ENCODE results near the gene AGAP3. TPM values are rescaled to one million over a fixed set of nuclear protein-coding genes. Genes with fewer than 3 reads are reported as not detected.

The AGAP3 gene
- total RNA-seq, 2 experiments from 2014 or later: 41.2 to 48.5 TPM

GRCh38 chr7:151148319-151149259 is 62.3 kb downstream of the AGAP3 start:
- POLR2A ChIA-PET: no interaction called here
- CTCF ChIA-PET: interaction anchor here (0.9 to 1.0 kb wide), 2 partner anchors 9 to 19 kb away, joined by 3 to 5 read pairs; no protein-coding TSS in a partner anchor

- ChIA-PET POLR2A (interaction anchor here (0.6 kb wide), 1 partner anchor 16 kb away, joined by 4 read pairs; no protein-coding TSS in a partner anchor), CTCF (no interaction called here)
Observed at GRCh38 chr7:151150388-151150787, 64.1 kb downstream of the AGAP3 start.

- POLR2A ChIA-PET: no interaction called here
- CTCF ChIA-PET: interaction anchor here (1.1 kb wide), 1 partner anchor 15 kb away, joined by 3 read pairs; no protein-coding TSS in a partner anchor
Observed at GRCh38 chr7:151152643-151153513, 66.6 kb downstream of the AGAP3 start.

- CTCF ChIA-PET: interaction anchor here (1.0 to 1.3 kb wide), 4 partner anchors 9 to 88 kb away, joined by 3 to 5 read pairs (median 4); no protein-coding TSS in a partner anchor
- POLR2A ChIA-PET: no interaction called here
Observed at GRCh38 chr7:151157645-151158329, 71.5 kb downstream of the AGAP3 start.

GRCh38 chr7:151161757-151162156 is 75.5 kb downstream of the AGAP3 start:
- ChIA-PET CTCF (no interaction called here), POLR2A (no interaction called here)

- ChIA-PET POLR2A (no interaction called here), CTCF (interaction anchor here (0.8 to 4.8 kb wide), 4 partner anchors 43 to 84 kb away, joined by 3 to 20 read pairs (median 4); no protein-coding TSS in a partner anchor)
Observed at GRCh38 chr7:151166629-151167196, 80.4 kb downstream of the AGAP3 start.

GRCh38 chr7:151167197-151167961 is 81.1 kb downstream of the AGAP3 start, which contains the start of gene GBX1:
GBX1 (minus strand) TSS chr7:151167694; CDS start chr7:151167548, 146 bp downstream.
- ChIA-PET CTCF (interaction anchor here (0.6 to 4.8 kb wide), 13 partner anchors 10 to 133 kb away, joined by 3 to 20 read pairs (median 3); no protein-coding TSS in a partner anchor), POLR2A (no interaction called here)

GRCh38 chr7:151168003-151168786 is 81.9 kb downstream of the AGAP3 start:
- CTCF ChIA-PET: interaction anchor here (0.6 to 2.4 kb wide), 13 partner anchors 11 to 132 kb away, joined by 3 to 6 read pairs (median 3); no protein-coding TSS in a partner anchor
- POLR2A ChIA-PET: no interaction called here

GRCh38 chr7:151168787-151169162 is 82.5 kb downstream of the AGAP3 start:
- CTCF ChIA-PET: interaction anchor here (1.0 to 2.4 kb wide), 9 partner anchors 11 to 110 kb away, joined by 3 to 12 read pairs (median 4); partner anchors contain the start of gene ABCF2
- POLR2A ChIA-PET: no interaction called here

GRCh38 chr7:151172273-151173141 is 86.2 kb downstream of the AGAP3 start:
- ChIA-PET CTCF (interaction anchor here (0.8 to 1.1 kb wide), 4 partner anchors 44 to 52 kb away, joined by 3 to 7 read pairs (median 4); no protein-coding TSS in a partner anchor), POLR2A (no interaction called here)

- CTCF ChIA-PET: interaction anchor here (0.7 kb wide), 1 partner anchor 56 kb away, joined by 3 read pairs; no protein-coding TSS in a partner anchor
- POLR2A ChIA-PET: no interaction called here
Observed at GRCh38 chr7:151173386-151174245, 87.3 kb downstream of the AGAP3 start.

GRCh38 chr7:151174246-151175046 is 88.2 kb downstream of the AGAP3 start:
- ChIA-PET CTCF (interaction anchor here (0.6 to 1.2 kb wide), 2 partner anchors 51 to 293 kb away, joined by 3 read pairs; no protein-coding TSS in a partner anchor), POLR2A (no interaction called here)

GRCh38 chr7:151175047-151175792 is 88.9 kb downstream of the AGAP3 start:
- ChIA-PET POLR2A (no interaction called here), CTCF (interaction anchor here (0.6 to 1.2 kb wide), 2 partner anchors 51 to 293 kb away, joined by 3 read pairs; no protein-coding TSS in a partner anchor)
